GM18502 (cell line): ENCODE results near the gene S1PR3.

Experiments used
- ATAC-seq: cut with Tn5 transposase; IDR thresholded peaks from one replicate; pipeline ENCODE4 v1.9.1; 2021; ENCODE audit warnings: mild to moderate bottlenecking; ENCODE audit not compliant: unreplicated experiment, poor library complexity

S1PR3 gene

DNA sequence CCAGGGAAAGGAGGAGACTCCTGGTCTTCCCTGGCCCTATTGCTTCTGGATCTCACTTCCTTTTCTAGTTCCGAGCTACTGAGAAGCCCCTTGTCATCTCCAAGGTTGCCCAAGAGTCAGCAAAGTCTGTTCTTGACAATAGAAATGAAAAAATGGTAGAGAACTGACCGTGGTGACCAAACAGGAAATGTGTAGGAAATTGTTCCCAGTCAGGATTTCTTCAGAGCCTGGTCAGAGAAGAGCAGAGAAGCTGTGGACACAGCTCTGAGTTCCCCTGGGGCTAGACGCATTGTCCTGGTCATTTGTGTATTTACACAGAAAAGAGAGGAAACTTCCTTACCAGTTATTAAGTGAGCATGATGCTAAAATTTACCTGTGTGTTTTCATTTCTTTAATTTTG, 35.6 kb downstream of the S1PR3 start:
- ATAC-seq = no peak

DNA sequence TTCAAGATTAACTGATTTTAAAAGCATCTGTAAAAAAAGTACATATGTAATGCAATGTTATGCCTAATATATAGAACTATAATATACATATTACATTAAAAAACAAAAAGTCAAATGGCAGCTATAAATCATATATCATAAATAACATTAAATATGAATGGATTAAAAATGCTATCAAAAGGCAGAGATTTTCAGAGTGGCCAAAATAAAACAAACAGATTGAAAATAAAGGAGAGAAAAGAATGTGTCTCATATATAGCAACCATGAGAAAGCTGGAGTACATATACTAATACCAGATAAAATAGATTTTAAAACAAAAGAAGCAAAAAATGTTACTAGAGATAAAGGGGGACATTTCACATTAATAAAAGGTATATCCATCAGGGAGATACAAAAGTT, 38.5 kb downstream of the S1PR3 start:
- ATAC-seq = no peak

DNA sequence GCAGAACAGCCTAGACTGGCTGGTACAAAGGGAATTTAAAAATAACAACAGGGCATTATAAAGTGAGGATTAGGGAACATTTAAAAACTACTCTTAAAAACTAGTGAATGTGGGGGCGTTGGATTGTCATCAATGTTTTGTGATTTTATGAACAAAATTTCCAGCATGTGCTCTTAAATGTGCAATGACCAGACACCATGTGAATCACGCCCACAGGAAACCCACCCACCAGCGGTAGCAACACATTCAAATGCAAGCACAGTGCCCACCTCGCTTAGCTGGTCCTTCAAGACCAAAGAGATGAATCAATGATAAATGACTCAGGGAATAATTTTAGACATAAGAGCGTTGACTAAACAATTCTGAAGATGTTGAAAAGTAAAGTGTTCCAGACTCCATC, 40.9 kb downstream of the S1PR3 start:
- no peak for ATAC-seq

DNA sequence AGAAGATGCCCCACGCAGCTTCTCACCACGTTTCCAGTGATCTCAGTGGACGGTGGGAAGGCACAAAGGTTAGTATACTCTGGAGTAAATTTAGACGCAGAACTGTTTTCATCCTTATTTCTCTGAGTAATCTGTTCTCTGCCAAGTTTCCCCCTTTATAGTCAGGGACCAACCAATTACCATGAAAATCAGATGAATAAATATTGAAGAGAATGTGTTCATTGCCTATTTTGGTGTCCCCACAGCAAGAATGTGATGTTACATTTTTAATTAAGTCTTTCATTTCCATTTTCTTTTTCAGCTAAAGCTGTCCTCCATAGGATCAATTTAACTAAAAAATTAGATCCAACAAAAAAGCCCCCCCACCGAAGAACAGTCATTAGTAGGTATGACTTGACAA, 41.4 kb downstream of the S1PR3 start:
- no peak for ATAC-seq

DNA sequence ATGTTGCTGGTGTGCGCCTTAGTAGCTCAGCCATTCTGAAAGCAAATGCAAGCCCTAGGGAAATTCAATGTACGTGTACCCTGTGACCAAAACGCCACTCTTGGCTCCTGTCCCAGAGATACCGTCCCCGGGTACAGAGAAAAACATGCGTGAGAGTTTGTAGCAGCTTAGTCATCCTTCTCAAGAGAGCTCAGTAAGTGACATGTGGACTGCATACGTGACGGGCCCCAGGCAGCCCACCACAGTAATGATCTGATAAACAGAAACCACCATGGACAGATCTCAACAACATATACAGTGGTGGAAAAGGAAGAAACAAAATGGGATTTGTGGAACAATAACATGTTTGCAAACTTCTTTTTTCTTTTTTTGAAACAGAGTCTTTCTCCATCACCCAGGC, 45.1 kb downstream of the S1PR3 start:
- no peak for ATAC-seq

DNA sequence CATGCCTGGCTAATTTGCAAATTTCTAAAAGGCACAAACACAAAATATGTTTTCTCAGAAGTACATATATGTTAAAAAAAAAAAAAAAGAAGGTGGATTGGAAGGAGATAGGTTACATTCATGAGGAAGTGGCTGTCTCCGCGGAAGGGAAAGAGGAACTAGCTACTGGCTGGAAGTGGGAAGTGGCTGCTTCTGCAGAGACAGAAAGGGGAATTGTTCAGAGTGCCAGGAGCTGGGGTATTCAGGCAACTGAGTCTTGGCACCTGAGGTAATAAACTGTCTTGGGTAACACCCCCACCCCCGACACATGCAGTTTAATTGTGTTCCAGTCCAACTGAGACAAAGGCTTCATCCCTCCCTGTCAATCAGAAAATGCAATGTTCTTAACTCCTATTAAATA, 45.6 kb downstream of the S1PR3 start:
- no peak for ATAC-seq

DNA sequence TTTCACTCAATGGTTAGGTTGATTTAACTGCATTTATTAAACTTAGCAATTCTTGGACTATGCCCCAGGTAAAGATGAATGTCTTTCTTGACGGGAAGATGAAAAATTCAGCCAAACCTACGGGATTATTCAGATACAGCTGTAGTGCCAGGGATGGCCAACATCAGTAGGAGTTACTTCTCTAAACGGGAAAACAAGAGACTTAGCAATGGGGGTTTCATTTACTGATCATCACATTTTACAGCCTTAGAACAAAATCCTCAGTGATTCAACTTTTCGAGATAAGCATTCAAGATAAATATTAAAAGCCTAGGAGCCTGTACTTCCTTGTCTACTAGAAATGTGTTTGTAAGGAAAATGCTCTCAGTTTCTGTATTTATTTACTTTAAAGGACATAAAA, 46.1 kb downstream of the S1PR3 start:
- ATAC-seq = no peak

DNA sequence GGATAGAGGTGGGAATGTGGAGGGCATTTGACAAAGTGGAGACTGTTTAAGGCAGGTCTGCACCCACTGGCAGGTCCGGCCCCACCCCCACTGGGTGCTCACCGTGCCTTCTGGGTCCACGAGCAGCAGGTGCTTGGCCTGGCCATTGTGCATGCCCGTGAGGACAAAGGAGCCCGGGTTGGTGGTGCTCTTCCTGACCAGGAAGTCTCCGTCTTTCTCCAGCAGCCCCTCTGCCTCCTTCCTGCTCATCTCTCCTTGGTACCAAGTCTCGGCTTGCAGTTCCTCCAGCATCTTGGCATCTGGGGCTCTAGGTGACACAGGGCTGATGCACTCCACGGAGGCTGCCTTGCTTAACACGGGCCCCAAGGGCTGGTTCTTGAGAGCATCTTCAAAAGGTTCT, 46.6 kb downstream of the S1PR3 start:
- ATAC-seq = no peak

DNA sequence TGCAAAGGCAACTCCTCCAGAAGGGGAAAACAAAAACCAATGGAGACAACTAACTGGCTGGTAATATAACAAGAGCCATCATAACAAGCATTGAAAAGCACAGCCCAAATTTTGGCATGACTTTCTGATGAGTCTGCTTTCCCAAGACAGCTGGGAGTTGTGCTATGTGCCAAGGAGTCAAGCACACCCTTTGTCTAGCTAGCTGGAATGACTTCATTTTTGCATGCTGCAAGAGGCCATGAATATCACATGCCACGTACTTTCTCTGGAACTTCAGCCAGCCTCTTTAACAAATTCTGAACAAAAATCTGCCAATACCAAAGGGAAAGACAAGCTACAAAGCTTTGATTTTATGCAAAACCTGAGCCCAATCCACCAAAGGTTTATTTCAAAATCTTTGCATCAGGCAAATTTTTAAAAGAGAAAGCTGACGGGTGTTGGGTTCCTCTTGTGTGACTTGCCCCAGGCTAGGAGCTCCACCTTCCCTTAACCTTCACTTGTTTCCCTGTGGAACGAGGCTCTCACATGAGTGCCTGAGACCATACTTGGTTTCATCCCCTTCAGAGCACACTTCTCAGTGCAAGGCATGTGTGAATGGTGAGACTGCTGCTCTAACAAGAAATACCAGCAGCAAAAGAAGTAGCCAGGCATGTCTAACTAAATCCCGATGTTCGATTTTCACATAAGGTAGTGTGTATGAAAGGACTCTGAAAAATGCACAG, 47.3 kb downstream of the S1PR3 start:
- ATAC-seq = no peak

DNA sequence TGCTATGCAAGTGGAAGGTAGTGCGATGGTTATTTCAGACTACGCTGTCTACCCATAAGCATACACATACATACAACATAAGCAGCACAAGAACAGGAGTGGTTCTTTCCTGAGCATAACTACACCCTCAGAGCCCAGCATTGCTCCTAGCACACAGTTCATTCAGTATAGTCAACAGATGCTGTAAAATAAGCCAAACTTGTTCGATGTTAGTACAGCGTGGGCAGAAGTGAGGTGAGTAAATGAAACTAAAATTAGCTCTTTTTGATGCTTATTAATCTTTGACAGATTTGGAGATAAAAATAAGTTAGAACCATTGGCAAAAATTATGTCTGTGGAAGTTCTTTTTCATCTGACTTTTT, 47.8 kb downstream of the S1PR3 start:
- ATAC-seq = no peak

DNA sequence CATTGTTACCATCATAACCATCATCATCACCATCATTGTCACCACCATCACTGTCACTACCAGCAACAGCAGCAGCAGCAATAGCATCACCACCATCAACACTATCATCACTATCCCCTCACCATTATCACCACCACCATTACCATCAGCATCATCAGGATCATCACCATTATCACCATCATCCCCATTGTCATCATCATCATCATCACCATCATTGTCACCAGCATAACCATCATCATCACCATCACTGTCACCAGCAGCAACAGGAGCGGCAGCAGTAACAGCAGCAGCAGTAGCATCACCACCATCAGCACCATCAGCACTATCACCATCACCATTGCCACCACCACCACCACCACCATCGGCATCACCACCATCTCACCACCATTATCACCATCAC, 48.4 kb downstream of the S1PR3 start:
- no peak for ATAC-seq

DNA sequence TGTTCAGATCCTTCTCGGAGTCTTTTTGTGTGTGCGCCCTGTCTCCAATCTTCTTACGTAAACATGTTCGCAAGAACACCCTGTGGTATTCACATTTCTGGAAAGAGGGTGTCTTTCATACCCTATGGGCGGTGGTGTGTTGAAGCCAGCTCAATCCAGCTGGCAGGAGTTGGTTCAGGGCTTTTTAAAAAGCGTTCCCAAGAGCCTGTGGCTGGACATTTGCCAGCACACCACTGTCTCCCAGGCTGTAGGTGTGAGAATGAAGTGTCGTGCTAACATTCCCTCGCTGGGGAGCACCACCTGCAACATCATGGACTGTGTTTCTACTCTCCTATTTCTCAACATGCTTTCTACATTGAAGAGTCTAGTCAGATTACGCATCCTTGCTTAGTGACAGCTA, 51.7 kb downstream of the S1PR3 start:
- ATAC-seq = no peak

DNA sequence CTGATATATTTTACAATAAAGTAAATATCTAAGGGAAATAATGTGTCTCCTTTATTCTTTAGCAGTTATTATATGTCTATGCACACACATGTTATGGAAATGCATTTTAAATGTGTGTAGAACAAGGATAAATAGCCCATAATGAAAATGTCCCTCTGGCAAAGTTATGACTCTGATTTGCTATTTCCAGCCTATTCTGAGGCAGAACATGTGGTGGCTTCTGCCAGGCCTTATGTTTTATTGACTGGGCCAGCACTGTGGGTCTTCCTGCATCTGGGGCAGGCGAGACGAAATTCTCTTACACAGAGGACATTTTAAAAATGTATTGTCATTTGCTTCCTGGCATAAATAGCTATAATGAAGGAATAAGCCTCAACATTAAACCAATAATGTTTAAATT, 52.8 kb downstream of the S1PR3 start:
- no peak for ATAC-seq

DNA sequence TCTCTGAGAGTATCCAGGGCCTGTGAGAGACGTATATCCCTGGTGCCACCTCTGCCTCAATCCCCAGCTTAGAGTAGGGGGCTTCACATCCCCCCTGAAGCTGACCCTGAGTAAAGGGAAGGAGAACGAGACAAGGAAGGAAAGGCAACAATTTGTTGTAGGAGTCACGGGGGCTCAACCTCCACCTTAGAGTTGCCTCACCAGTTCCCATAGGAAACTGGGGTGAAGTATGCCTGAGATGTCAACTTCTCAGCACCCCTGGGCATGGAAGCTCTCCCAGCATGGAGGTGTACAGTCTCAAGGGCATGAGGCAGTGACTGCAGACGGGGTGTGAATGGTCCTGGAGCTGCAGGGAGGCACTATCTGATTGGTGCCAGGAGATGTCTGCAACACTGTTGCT, 53.6 kb downstream of the S1PR3 start:
- ATAC-seq = no peak

DNA sequence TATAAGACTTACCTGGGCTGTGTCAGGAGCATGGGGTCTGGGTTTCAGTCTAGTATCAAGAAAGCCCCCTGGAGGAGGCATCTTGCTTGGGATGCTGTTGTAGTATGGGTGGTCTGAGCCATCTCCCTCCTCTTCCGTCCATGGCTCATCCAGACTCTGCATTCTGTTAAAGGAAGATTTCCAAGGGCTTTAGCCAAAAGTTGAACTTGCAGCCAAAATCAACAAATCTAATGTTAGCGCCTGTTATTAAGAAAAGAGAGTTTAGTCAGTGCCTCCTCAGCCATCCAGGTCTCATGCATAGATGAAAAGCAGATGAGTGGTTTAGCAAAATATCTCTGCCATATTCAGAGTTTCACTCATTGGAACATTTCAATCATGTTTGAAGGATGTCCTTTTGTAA, 55.6 kb downstream of the S1PR3 start:
- no peak for ATAC-seq

DNA sequence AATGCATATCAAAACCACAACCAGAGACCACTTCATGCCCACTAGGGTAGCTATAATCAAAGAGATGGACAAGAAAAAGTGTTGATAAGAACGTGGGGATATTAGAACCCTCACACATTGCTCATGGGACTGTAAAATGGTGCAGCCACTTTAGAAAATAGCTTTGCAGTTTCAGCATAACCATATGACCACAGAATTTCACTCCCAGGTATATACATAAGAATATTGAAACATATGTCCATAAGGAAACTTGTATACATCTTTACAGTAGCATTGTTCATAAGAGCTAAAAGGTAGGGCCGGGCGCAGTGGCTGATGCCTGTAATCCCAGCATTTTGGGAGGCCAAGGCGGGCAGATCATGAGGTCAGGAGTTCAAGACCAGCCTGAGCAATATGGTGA, 56.4 kb downstream of the S1PR3 start:
- no peak for ATAC-seq

DNA sequence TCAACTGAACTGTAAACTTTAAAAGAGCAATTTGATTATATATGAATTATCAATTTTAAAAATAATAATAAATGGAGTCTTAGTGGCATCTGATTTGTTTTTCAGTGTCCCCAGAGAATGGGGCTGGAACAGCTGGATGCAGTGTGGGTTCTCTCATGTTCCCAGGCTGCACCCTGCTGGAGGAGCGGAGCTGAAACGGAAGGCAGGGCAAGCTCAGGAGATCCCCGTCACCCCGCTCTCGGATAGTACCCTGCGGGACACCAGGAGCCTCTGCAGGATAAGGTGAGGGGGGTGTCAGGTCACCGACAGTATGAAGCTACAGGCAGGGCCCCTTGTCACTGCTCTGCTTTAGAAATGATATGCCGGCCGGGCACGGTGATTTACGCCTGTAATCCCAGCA, 57.3 kb downstream of the S1PR3 start:
- no peak for ATAC-seq

DNA sequence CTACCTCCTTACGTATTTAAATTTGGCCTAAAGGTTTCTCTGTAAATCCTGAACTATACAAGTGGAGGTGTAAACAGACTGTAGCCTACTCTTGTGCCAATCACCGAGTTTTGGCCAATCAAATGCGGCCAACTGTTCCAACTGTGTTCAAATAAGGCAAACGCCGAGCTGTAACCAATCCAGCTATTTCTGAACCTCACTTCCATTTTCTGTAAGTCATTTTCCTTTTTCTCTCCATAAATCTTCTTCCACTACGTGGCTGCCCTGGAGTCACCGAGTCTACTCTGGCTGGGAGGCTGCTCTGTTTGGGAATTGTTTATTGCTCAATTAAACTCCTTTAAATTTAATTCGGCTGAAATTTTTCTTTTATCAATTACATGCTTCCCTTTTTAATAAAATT, 58.4 kb downstream of the S1PR3 start:
- ATAC-seq = no peak

DNA sequence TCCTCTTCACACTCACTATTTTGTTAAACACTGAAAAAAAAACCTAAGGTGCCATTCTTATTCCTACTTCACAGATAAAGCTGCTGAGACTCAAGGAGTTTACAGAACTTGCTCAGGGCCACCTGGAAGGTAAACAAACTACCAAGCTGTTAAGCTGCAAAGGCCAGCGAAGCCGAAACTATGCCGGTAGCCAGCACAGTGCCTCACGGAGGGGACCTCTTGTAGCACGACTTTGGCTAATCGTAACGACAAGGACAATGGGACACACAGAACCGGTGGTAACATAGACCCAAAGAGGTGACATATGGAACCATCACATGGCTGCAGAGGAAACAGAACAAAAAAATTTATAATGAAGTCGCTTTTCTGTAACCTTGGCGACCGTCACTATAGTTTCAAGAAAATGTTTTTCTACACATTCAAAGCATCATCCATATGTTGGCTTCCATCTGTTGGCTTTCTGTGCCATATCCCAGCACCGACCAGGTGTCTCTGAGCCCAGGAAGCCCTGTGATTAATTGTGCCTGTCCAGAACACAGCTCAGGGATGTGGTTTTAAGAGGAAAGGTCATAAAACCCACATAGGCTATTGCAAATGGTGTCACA, 60.3 kb downstream of the S1PR3 start:
- no peak for ATAC-seq

DNA sequence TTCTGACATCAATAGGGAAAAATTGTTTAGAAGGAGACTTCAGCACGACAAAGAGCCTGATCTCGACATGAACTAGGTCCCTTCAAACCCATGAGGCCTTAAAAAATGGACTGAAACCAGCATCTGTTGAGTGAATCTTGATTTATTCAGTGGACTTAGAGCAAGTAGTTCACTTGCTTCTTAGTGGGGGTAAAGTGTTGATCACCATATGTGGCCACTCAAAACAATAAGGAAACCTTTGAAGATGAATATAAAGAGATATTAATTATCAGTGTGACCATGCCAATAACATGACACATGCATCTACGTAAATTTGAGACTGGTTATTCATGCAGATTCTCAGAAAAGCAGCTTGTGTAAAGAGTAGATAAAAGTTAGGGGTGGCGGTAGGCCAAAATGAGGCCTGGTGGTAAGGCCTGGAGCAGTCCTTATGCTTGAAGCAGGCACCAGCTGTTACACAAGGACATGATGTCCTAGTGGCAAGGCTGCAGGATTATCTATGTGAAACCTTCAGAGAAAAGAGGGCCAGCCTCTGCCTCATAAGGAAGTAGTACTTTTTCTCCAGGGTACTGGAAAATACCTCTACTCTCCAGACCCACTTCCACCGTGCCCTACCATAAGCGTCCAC, 61.3 kb downstream of the S1PR3 start:
- no peak for ATAC-seq

DNA sequence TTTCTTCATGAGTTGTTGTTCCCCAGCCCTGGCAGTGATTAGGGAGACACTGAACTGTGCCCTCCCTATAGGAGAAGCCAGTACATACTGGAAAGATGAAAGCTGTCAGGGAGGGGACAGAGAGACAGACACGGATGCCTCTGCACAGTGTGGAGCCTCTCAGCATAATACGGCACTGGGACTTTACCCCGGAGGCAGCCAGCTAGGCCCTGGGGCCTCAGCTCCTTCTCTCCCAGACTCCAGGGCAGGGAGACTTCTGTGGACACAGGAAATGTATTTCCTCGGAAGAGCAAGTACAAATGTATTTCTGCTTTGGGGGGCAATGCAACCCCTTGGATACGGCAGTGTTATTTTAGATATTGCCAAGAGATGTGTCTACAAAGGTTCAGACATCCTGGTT, 62.0 kb downstream of the S1PR3 start:
- ATAC-seq = no peak
